Myocyte (in vitro differentiated cells): ENCODE results near the gene ADGRF4. TPM values are rescaled to one million over a fixed set of nuclear protein-coding genes. Genes with fewer than 3 reads are reported as not detected.

Experiments
- DNase-seq: peaks from one replicate; pipeline ENCODE4 v3.0.0-alpha.2; 2012; ENCODE audit warnings: low read depth
- total RNA-seq: library from RNA; depleted of rRNA; stranded (reverse); fragments of >200 nt; gene quantifications from 2 replicates; pipeline ENCODE4 v1.2.3, GENCODE V29; 2014

The ADGRF4 gene
- total RNA-seq, 1 donor from 2014 or later = not detected

DNA sequence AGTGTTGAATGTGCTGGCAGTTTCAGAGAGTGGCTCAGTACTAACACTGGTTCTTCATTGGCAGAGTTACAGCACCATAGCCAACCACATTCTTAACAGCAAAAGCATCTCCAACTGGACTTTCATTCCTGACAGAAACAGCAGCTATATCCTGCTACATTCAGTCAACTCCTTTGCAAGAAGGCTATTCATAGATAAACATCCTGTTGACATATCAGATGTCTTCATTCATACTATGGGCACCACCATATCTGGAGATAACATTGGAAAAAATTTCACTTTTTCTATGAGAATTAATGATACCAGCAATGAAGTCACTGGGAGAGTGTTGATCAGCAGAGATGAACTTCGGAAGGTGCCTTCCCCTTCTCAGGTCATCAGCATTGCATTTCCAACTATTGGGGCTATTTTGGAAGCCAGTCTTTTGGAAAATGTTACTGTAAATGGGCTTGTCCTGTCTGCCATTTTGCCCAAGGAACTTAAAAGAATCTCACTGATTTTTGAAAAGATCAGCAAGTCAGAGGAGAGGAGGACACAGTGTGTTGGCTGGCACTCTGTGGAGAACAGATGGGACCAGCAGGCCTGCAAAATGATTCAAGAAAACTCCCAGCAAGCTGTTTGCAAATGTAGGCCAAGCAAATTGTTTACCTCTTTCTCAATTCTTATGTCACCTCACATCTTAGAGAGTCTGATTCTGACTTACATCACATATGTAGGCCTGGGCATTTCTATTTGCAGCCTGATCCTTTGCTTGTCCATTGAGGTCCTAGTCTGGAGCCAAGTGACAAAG, 17.0 kb upstream of the ADGRF4 start:
- no peak for DNase-seq

DNA sequence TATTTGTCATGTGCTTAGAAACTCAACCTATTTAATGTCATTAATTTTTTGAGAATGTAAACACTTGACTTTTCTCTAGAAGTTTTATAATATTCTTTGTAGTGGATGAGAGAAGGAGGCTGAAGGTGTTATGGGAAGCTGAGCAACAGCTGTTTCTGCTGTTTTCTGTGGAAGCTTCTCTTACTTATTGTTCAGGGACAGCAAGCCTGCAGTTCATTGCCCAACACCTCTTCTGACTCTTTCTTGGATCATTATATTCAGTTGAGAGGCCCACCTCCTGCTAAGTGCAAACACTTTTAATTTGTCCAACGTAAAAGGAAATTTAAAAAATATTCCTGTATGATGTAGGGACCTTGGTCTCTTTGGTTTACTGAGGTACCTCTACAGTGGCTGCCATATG, 12.0 kb upstream of the ADGRF4 start:
- no peak for DNase-seq

GRCh38 chr6:47687432-47687831, 10.9 kb upstream of the ADGRF4 start:
- no peak for DNase-seq

- no peak for DNase-seq
Measured at GRCh38 chr6:47690214-47690613, 8.2 kb upstream of the ADGRF4 start.

GRCh38 chr6:47690791-47691190, 7.6 kb upstream of the ADGRF4 start:
- DNase-seq = no peak

- peak; percentile 8 for DNase-seq
Measured at GRCh38 chr6:47697925-47698324, 455 bp upstream of the ADGRF4 start.

- DNase-seq = peak; percentile 33
Measured at GRCh38 chr6:47700053-47700452, 1.7 kb downstream of the ADGRF4 start.

DNA sequence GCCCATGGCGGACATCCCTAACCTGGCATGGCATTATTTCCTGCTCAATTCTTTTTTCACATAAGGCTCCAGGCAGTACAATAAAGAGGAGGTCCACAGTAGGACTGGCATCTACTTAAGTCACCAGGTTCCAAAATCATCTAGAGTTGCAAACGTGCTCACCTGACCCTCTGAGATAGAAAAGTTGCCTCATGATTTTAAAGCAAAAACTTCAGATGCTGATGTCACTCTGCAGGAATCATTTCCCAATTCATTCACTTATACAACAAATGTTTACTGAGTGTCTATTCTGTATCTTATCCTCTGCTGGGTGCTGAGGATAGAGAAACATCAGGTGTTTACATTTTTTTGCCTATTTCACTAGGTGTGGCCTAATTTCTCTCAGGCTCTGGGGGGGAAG, 2.2 kb downstream of the ADGRF4 start:
- DNase-seq = no peak

DNA sequence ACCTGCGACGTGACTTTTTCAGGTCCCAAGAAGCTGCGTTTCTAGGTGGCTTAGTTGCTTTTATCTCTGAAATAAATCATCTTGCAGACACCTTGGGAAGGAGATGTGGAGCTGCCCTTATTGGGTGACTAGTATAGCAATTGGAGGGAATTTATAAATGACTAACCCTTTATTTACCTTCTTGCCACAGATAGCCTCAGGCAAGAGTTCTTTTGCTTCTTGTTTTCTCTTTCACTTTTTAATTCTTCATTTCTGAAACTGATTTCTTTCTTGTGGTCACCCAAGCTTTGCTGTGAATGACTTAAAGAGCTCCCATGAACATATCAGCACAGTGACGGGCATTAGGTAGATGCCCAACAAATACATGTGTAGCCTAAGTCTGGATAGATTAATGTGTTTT, 3.0 kb downstream of the ADGRF4 start:
- DNase-seq = no peak

DNA sequence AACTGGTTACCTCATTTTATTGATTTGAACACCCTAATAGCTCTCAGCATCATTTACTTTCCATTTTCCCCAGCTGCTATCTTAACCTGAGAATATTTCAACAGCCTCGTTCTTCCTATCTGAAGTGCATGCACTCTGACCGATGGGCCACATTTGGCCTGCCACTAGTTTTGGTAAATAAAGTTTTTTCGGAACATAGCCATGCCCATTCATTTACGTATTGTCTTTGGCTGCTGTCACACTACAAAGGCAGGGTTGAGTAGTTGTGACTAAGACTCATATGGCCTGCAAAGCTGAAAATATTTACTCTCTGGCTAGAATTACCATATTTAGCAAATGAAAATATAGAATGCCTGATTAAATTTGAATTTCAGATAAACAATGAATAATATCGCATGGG, 10.8 kb downstream of the ADGRF4 start:
- no peak for DNase-seq

DNA sequence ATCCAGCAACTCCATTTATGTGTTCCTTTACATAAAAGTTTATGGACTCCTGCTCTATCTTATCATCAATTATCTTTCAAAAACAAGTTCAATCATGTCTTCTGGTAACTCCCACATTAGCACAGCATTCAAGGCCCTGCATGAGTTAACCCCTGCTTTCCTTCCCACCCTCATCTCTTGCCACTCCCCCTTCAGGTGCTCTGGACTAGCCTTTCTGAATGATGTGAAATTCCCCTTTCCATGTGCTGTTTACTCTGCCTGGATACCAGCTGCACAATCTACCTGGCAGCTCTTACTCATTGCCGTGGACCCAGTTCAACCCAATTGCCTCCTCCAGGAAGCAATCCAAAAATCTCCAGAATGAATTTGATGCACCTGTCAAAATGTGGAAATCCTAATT, 11.9 kb downstream of the ADGRF4 start:
- no peak for DNase-seq

- DNase-seq = no peak
Measured at GRCh38 chr6:47713200-47713599, 14.8 kb downstream of the ADGRF4 start.

DNA sequence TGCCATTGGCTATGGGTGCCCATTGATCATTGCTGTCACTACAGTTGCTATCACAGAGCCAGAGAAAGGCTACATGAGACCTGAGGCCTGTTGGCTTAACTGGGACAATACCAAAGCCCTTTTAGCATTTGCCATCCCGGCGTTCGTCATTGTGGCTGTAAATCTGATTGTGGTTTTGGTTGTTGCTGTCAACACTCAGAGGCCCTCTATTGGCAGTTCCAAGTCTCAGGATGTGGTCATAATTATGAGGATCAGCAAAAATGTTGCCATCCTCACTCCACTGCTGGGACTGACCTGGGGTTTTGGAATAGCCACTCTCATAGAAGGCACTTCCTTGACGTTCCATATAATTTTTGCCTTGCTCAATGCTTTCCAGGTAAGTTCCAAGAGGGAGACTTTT, 16.4 kb downstream of the ADGRF4 start:
- DNase-seq = peak; percentile 58

DNA sequence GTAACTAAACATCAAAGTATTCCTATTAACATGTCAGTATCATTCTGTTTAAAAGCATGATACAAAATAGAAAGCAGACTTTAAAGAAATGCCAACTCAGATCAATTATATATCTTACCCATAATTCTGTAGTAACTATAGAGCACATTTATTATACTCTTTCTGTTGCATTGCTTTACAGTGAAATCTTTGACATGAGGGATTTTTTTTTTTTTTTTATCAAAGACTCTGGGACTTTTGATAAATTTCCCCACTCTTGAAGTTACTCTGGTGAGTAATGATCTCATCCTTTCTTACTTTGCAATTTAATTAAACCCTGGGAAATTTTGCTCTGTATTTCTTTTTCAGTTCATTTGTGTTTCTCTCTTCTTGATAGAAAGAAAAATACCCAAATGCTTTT, 17.4 kb downstream of the ADGRF4 start:
- DNase-seq = no peak

GRCh38 chr6:47716207-47716606, 17.8 kb downstream of the ADGRF4 start:
- no peak for DNase-seq

GRCh38 chr6:47718571-47718970, 20.2 kb downstream of the ADGRF4 start:
- no peak for DNase-seq

GRCh38 chr6:47721189-47721588, 22.8 kb downstream of the ADGRF4 start:
- no peak for DNase-seq

- no peak for DNase-seq
Measured at GRCh38 chr6:47722194-47722593, 23.8 kb downstream of the ADGRF4 start.

DNA sequence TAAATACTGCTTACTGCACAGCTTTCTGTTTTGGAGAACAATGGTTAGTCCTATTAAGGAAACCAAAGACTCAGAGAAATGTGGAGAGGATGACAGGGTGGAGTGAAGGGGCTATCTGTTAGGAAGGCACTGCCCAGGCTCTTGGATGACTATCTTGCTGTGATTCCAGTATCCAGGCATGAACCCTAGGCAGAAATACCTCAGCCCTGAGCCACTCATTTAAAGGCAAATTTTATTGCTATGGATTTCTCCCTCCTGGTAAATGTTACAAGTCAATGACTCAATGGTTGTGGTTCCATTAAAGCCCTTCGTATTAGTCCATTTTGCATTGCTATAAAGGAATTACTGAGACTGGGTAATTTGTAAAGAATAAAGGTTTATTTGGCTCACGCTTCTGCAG, 25.9 kb downstream of the ADGRF4 start:
- no peak for DNase-seq

DNA sequence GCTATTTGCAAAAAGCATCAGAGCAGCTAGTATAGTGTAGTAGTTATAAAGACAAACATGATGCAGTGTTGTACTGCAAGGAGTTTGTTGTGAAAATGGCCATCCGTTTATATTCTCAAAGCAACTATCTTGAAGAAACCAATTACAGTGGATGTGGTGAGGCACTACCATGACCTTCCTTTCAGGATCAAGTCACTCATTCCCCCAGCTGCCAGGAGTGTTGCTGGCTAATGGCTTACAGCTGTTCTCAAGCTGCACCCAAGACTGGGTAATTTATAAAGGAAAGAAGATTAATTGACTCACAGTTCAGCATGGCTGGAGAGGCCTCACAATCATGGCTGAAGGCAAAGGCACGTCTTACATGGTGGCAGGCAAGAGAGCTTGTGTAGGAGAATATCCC, 29.0 kb downstream of the ADGRF4 start:
- DNase-seq = peak; percentile 38

DNA sequence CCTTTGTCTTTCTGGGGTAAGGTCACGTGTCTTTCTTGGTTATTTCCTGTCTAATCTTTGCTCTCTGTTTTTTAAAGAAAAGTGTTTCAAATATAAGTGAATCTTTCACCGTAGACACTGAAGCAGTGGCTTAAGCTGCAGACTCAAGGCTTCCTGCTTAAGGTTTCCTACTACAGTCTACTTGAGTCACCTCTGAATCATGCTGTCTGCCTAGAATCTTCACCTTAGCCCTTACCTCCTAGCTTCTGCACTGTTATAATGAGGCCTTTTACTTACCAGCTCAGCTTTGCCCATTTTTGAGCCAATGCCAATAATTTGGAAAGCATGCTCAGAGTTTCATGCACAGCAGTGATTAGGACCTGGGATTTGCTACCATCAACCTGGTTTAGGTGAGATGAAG, 30.6 kb downstream of the ADGRF4 start:
- DNase-seq = no peak

DNA sequence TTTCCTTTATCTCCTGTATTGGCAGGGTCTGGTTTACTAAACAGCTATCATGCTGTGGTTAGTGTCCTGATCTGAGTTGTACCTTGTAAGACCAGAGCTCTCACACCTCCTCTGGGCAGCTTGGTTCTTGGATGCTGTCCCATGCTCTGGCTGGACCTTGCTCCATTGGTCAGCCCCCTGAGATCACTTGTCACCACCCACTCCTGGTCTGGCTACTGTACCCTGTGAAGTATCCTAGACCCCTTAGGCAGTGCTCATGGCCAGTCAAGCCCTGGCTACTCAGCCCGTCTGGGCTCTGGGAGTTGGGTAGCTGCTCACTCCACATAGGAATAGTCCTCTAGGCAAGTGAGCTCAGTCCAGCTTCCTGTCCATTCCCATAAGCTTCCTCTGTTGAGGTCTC, 31.1 kb downstream of the ADGRF4 start:
- no peak for DNase-seq

DNA sequence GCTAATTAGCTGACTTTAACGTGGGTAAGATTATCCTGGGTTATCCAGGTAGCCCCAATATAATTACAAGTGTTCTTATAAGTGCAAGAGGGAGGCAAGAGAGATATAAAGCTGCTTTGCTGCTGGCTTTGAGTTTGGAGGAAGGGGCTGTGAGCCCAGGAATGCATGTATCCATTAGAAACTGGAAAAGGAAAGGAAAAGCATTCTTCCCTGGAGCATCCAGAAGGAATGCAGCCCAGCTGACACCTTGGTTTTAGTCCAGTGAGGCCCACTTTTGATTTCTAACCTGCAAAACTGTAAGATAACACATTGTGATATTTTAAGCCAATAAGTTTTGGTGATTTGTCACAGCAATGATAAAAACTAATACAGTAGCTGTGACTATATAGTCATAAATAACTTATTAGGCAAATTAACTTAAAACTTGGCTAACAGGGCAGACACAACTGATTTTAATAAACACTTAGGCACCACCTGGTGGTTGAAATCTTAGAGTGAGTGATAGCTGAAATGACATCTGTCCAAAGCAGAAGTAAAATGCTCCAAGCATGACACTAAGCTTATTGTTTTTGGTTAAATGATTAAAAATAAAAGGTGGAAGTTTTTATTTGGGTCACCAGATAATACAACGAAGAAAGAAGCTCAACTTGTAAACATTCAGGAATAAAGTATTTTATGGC, 35.6 kb downstream of the ADGRF4 start:
- peak; percentile 43 for DNase-seq
